ENCODE data around the gene TOMT. TPM values are rescaled to one million over a fixed set of nuclear protein-coding genes. Genes with fewer than 3 reads are reported as not detected.

The TOMT gene
- total RNA-seq, 1 donor from 2014 or later, result not detected

DNA sequence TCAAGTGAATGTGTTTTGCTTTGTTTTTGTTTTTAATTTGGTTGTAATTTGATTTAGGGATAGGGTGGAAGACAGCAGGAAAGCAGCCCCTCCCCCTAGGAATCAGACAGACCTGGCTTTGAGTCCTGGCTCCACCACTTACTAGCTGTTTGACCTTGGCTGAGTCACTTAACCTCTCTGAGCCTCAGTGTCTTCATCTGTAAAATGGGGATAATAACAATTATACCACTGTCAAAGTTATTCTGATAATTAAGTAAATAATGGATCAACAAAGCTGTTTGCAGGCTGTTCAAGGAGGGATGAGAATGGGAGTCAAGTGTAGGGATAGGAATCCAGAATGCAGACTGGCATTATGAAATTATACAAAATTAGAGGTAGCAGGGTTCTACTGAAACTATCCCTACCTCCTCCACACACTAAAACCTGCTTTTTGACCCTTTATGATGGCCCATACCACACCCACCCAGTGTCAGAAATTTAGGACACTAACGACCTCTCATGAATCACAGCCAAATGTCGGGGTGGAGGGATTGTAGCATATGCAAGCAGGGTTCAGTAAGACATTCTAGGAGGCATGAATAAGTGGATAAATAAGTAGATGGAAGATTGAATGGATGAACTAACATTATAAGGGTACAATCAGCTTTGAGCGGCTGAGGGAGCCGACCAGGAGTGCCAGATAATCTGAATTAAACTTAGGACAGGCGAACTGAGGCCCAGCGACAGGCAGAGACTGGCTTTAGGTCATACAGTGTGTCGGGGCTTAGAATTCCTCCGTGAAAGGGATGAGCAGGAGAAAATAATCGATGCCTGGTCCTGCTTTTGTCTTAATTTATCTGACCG, 5.8 kb downstream of the TOMT start:
- no peaks in the 10 kb centered on the region for H3K36me3 Mint-ChIP-seq (ENCODE audit: unreplicated experiment)
- no peaks in the 10 kb centered on the region for H3K27me3 Mint-ChIP-seq (ENCODE audit: unreplicated experiment)
- peak overlapping the region; percentile 100 for H3K27ac Mint-ChIP-seq (ENCODE audit: unreplicated experiment)
- H3K4me3 Mint-ChIP-seq (ENCODE audit: unreplicated experiment), result peak overlapping the region; percentile 90
- no peaks in the 10 kb centered on the region for H3K9me3 Mint-ChIP-seq (ENCODE audit: unreplicated experiment)
- no peak for DNase-seq (ENCODE audit: extremely low spot score, unreplicated experiment)
- TF ChIP-seq, protein P1, sequence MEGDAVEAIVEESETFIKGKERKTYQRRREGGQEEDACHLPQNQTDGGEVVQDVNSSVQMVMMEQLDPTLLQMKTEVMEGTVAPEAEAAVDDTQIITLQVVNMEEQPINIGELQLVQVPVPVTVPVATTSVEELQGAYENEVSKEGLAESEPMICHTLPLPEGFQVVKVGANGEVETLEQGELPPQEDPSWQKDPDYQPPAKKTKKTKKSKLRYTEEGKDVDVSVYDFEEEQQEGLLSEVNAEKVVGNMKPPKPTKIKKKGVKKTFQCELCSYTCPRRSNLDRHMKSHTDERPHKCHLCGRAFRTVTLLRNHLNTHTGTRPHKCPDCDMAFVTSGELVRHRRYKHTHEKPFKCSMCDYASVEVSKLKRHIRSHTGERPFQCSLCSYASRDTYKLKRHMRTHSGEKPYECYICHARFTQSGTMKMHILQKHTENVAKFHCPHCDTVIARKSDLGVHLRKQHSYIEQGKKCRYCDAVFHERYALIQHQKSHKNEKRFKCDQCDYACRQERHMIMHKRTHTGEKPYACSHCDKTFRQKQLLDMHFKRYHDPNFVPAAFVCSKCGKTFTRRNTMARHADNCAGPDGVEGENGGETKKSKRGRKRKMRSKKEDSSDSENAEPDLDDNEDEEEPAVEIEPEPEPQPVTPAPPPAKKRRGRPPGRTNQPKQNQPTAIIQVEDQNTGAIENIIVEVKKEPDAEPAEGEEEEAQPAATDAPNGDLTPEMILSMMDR (IDR thresholded peaks at IDR 0.05), result no peak
- peaks cover 17% of the 10 kb centered on the region for H3K4me1 Mint-ChIP-seq (ENCODE audit: unreplicated experiment)

DNA sequence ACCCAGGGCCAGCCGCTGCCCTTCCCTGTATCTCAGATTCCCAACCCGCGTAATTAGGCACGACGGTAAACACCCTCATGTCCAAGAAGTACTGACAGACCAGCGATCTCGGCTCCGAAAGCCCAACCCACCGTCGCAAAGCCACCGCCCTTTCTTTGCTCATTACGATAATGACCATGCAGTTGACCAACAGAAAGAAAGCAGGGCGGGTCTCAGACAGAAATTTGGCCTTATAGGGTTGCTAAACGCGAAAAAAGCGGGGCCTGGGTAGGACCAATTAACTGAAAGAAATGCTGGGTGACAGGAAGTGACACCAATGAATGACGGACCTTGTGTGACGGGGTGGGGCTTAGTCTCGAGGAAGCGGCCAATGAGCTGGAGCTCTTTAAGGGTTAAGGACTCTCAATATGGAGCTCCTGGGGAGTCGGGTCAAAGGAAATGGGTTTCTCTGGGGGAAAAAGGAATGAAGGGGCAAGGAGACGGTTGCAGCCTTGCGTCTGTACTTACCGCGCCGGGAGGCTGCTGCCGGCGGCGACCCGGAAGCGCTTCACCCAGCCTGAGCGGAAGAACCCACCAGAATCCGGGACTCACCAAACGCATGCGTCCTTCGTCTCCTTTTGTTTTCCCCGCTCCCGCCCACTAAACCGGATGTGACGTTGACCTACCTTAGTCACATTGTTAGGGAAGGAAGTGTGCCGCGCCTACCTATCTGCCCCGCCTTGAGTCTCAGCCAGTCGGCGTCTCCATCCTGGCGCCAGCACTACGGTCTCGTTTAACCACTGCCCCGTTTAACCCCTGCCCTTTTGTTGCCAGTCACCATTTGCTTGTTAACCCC, 6.6 kb downstream of the TOMT start, which contains the start of gene ANAPC15:
ANAPC15 (minus strand) TSS at position 553 of the 835 bp plus-strand sequence. CDS start 1,419 bp downstream, outside the sequence.
- H3K4me3 Mint-ChIP-seq (ENCODE audit: unreplicated experiment), result peak within 1 kb of the TSS; percentile 90
- no peaks in the 10 kb centered on the region for H3K9me3 Mint-ChIP-seq (ENCODE audit: unreplicated experiment)
- peak within 1 kb of the TSS; percentile 100 for H3K27ac Mint-ChIP-seq (ENCODE audit: unreplicated experiment)
- peak; percentile 97 for DNase-seq (ENCODE audit: extremely low spot score, unreplicated experiment)
- peaks cover 17% of the 10 kb centered on the region for H3K4me1 Mint-ChIP-seq (ENCODE audit: unreplicated experiment)
- H3K36me3 Mint-ChIP-seq (ENCODE audit: unreplicated experiment), result no peaks in the 10 kb centered on the region
- TF ChIP-seq, protein P1 (IDR thresholded peaks at IDR 0.05), result no peak
- H3K27me3 Mint-ChIP-seq (ENCODE audit: unreplicated experiment), result no peaks in the 10 kb centered on the region

DNA sequence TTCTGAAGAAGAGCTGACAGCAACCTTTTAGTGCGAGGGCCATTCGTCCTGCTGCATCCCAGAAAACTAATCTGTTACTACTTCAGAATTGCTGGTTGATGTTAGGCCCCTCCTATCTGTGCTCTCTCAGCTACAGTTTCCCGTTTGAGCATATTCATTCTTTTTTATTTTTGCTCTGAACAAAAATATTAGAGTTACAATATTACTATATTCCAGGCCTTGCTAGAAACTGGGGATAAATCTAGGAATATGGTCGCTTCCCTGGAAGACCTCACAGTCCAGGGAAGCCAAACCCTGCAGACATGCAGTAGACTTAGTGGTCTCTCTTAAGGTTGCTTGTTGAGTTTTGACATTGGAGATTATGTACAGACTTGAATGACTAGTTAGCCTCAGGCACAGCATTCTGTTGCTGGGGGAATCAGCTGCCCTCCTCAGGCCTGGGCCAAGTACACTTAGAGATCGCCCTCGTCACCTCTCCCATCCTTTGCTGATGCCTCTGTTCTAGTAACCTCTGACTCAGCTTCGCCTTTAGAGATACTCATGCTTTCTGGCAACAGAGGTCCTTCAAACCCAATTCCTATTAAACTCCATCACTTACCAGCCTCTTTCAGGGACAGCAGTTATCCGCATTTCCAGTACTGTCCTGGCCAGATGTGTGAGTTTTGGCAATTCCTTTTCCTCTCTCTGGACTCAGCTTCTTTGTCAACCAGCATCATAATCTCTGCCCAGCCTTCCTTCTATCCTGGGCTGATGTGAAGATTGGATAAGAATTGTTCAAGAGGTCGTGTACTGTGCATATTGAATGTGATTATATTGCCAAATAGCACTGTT, 7.5 kb downstream of the TOMT start:
- H3K4me3 Mint-ChIP-seq (ENCODE audit: unreplicated experiment), result peak overlapping the region; percentile 90
- no peaks in the 10 kb centered on the region for H3K27me3 Mint-ChIP-seq (ENCODE audit: unreplicated experiment)
- no peak for DNase-seq (ENCODE audit: extremely low spot score, unreplicated experiment)
- H3K9me3 Mint-ChIP-seq (ENCODE audit: unreplicated experiment), result no peaks in the 10 kb centered on the region
- H3K4me1 Mint-ChIP-seq (ENCODE audit: unreplicated experiment), result peaks cover 17% of the 10 kb centered on the region
- peak overlapping the region; percentile 100 for H3K27ac Mint-ChIP-seq (ENCODE audit: unreplicated experiment)
- no peaks in the 10 kb centered on the region for H3K36me3 Mint-ChIP-seq (ENCODE audit: unreplicated experiment)
- TF ChIP-seq, protein P1 (IDR thresholded peaks at IDR 0.05), result no peak

DNA sequence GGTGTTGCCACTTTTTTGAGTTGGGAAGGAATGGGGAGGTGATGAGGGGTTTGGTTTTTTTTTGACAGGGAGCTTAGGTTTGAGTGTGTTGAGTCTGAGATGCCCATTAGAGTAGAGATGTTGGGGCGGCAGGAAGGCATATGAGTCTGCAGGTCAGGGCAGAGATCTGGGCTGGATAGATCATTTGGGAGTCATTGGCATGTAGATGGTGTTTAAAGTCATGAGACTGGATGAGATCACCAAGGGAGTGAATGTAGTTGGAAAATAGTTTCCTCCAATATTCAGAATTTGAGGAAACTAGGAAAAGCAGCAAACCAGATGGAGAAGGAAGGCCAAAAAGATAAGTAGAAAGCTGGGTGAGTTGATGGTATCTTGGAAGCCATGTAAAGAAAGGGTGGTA, 8.8 kb downstream of the TOMT start:
- no peak overlapping the region for H3K4me3 Mint-ChIP-seq (ENCODE audit: unreplicated experiment)
- peaks cover 17% of the 10 kb centered on the region for H3K4me1 Mint-ChIP-seq (ENCODE audit: unreplicated experiment)
- no peaks in the 10 kb centered on the region for H3K27me3 Mint-ChIP-seq (ENCODE audit: unreplicated experiment)
- H3K27ac Mint-ChIP-seq (ENCODE audit: unreplicated experiment), result no peak overlapping the region
- TF ChIP-seq, protein P1 (IDR thresholded peaks at IDR 0.05), result no peak
- no peaks in the 10 kb centered on the region for H3K36me3 Mint-ChIP-seq (ENCODE audit: unreplicated experiment)
- H3K9me3 Mint-ChIP-seq (ENCODE audit: unreplicated experiment), result no peaks in the 10 kb centered on the region
- DNase-seq (ENCODE audit: extremely low spot score, unreplicated experiment), result no peak

Measured in osteocyte (in vitro differentiated cells).